Dermis blood vessel endothelial cell (primary cell): ENCODE measurements around the gene CSMD2. TPM values are rescaled to one million over a fixed set of nuclear protein-coding genes. Genes with fewer than 3 reads are reported as not detected.

Source experiments
- DNase-seq: peaks from one replicate; pipeline ENCODE4 v3.0.0; 2010
- total RNA-seq: library from RNA; depleted of rRNA; stranded (reverse); fragments of >200 nt; gene quantifications from 2 replicates; pipeline ENCODE4 v1.2.3, GENCODE V29; 2014

CSMD2 gene
- total RNA-seq, 1 donor from 2014 or later = under 0.01 TPM

- no peak for DNase-seq
These were observed 538.2 kb downstream of the CSMD2 start for GRCh38 chr1:33626801-33627200.

GRCh38 chr1:33624991-33625870 is 539.8 kb downstream of the CSMD2 start:
- DNase-seq = no peak

GRCh38 chr1:33624261-33624990 is 540.6 kb downstream of the CSMD2 start:
- DNase-seq = no peak

- no peak for DNase-seq
These were observed 541.2 kb downstream of the CSMD2 start for GRCh38 chr1:33623811-33624210.

- DNase-seq = no peak
These were observed 542.3 kb downstream of the CSMD2 start for GRCh38 chr1:33622757-33623156.

GRCh38 chr1:33618636-33619035 is 546.4 kb downstream of the CSMD2 start:
- no peak for DNase-seq

- no peak for DNase-seq
These were observed 547.6 kb downstream of the CSMD2 start for GRCh38 chr1:33617451-33617850.

- no peak for DNase-seq
These were observed 548.2 kb downstream of the CSMD2 start for GRCh38 chr1:33616780-33617179.

GRCh38 chr1:33615546-33615945 is 549.5 kb downstream of the CSMD2 start:
- no peak for DNase-seq

GRCh38 chr1:33610864-33611455 is 554.1 kb downstream of the CSMD2 start:
- no peak for DNase-seq

- no peak for DNase-seq
These were observed 554.6 kb downstream of the CSMD2 start for GRCh38 chr1:33610391-33610790.

- DNase-seq = no peak
These were observed 555.3 kb downstream of the CSMD2 start for GRCh38 chr1:33609739-33610138.

GRCh38 chr1:33608825-33609400 is 556.1 kb downstream of the CSMD2 start:
- no peak for DNase-seq

- DNase-seq = no peak
These were observed 557.5 kb downstream of the CSMD2 start for GRCh38 chr1:33607444-33608005.

- no peak for DNase-seq
These were observed 558.8 kb downstream of the CSMD2 start for GRCh38 chr1:33606272-33606671.

GRCh38 chr1:33602271-33602670 is 562.8 kb downstream of the CSMD2 start:
- DNase-seq = no peak

- no peak for DNase-seq
These were observed 563.3 kb downstream of the CSMD2 start for GRCh38 chr1:33601751-33602150.

GRCh38 chr1:33599516-33600115 is 565.4 kb downstream of the CSMD2 start:
- DNase-seq = no peak

GRCh38 chr1:33588726-33589125 is 576.3 kb downstream of the CSMD2 start:
- DNase-seq = no peak

GRCh38 chr1:33586795-33587194 is 578.2 kb downstream of the CSMD2 start:
- DNase-seq = no peak

GRCh38 chr1:33586106-33586505 is 578.9 kb downstream of the CSMD2 start:
- DNase-seq = no peak

- no peak for DNase-seq
These were observed 581.5 kb downstream of the CSMD2 start for GRCh38 chr1:33583567-33583966.
